ENCODE measurements around the gene SMARCA4.
"Not testable (repeated sequence)": the region's sequence is repeated elsewhere in the genome, so short reads cannot be mapped to it uniquely, and the experiment has no call there.

The SMARCA4 gene

GRCh38 chr19:10988921-10989320 lies 28.1 kb downstream of the SMARCA4 start:
- Histone ChIP-seq H3K36me3 (ENCODE audit: control insufficient read depth, insufficient read depth, low read length) (peaks cover 19% of the 10 kb centered on the region), H4K8ac (ENCODE audit: low read depth, low read length) (no peak overlapping the region), H3K9ac (ENCODE audit: low read length) (no peak overlapping the region), H3K79me2 (ENCODE audit: control insufficient read depth, insufficient read depth, low read length) (peaks cover 13% of the 10 kb centered on the region), H2BK120ac (ENCODE audit: low read depth, low read length) (no peak overlapping the region), H3K4me2 (ENCODE audit: low read length) (no peak overlapping the region), H3K79me1 (ENCODE audit: low read length) (peaks cover 15% of the 10 kb centered on the region), H3K23ac (ENCODE audit: low read length) (no peak overlapping the region), H3K18ac (ENCODE audit: low read length) (no peak overlapping the region), H3K27me3 (ENCODE audit: insufficient read depth, low read length, poor library complexity) (no peaks in the 10 kb centered on the region), H4K5ac (ENCODE audit: low read length) (no peak overlapping the region), H3K4me1 (ENCODE audit: control insufficient read depth, low read depth, low read length) (no peaks in the 10 kb centered on the region), H2BK15ac (replicated peaks; ENCODE audit: low read depth) (no peak overlapping the region), H2BK5ac (ENCODE audit: low read length) (no peak overlapping the region), H3K27ac (ENCODE audit: low read depth, low read length) (no peak overlapping the region), H3K4me3 (ENCODE audit: low read length) (no peak overlapping the region), H3K4ac (ENCODE audit: low read depth, low read length) (no peak overlapping the region), H3K56ac (ENCODE audit: low read length) (no peak overlapping the region), H2AK5ac (ENCODE audit: low read length) (no peak overlapping the region)
- WGBS (ENCODE audit: extremely low coverage, insufficient coverage, low lambda C conversion rate), result no CpG with 5 or more reads among the region's 12 CpGs
- no peak for DNase-seq

- no peak overlapping the region for H3K9ac ChIP-seq (ENCODE audit: low read length)
- H3K27me3 ChIP-seq (ENCODE audit: insufficient read depth, low read length, poor library complexity), result no peaks in the 10 kb centered on the region
- H4K5ac ChIP-seq (ENCODE audit: low read length), result no peak overlapping the region
- H3K4me3 ChIP-seq (ENCODE audit: low read length), result no peak overlapping the region
- H2BK5ac ChIP-seq (ENCODE audit: low read length), result no peak overlapping the region
- peaks cover 23% of the 10 kb centered on the region for H3K36me3 ChIP-seq (ENCODE audit: control insufficient read depth, insufficient read depth, low read length)
- no peak overlapping the region for H3K56ac ChIP-seq (ENCODE audit: low read length)
- no peak for DNase-seq
- no peak overlapping the region for H3K18ac ChIP-seq (ENCODE audit: low read length)
- H3K27ac ChIP-seq (ENCODE audit: low read depth, low read length), result no peak overlapping the region
- H3K79me1 ChIP-seq (ENCODE audit: low read length), result peaks cover 5% of the 10 kb centered on the region
- no peaks in the 10 kb centered on the region for H3K79me2 ChIP-seq (ENCODE audit: control insufficient read depth, insufficient read depth, low read length)
- no peak overlapping the region for H3K4ac ChIP-seq (ENCODE audit: low read depth, low read length)
- no peak overlapping the region for H2BK120ac ChIP-seq (ENCODE audit: low read depth, low read length)
- H2AK5ac ChIP-seq (ENCODE audit: low read length), result no peak overlapping the region
- no peak overlapping the region for H2BK15ac ChIP-seq (replicated peaks; ENCODE audit: low read depth)
- H3K4me1 ChIP-seq (ENCODE audit: control insufficient read depth, low read depth, low read length), result no peaks in the 10 kb centered on the region
- no peak overlapping the region for H3K4me2 ChIP-seq (ENCODE audit: low read length)
- no peak overlapping the region for H4K8ac ChIP-seq (ENCODE audit: low read depth, low read length)
- no CpG with 5 or more reads among the region's 20 CpGs for WGBS (ENCODE audit: extremely low coverage, insufficient coverage, low lambda C conversion rate)
- no peak overlapping the region for H3K23ac ChIP-seq (ENCODE audit: low read length)
Measured at GRCh38 chr19:10991076-10991475, 30.2 kb downstream of the SMARCA4 start.

GRCh38 chr19:10991521-10992081 lies 30.8 kb downstream of the SMARCA4 start:
- Histone ChIP-seq H3K27me3 (ENCODE audit: insufficient read depth, low read length, poor library complexity) (no peaks in the 10 kb centered on the region), H3K23ac (ENCODE audit: low read length) (no peak overlapping the region), H2BK120ac (ENCODE audit: low read depth, low read length) (no peak overlapping the region), H3K4me1 (ENCODE audit: control insufficient read depth, low read depth, low read length) (no peaks in the 10 kb centered on the region), H3K4me3 (ENCODE audit: low read length) (no peak overlapping the region), H2BK15ac (replicated peaks; ENCODE audit: low read depth) (no peak overlapping the region), H3K79me2 (ENCODE audit: control insufficient read depth, insufficient read depth, low read length) (no peaks in the 10 kb centered on the region), H3K27ac (ENCODE audit: low read depth, low read length) (no peak overlapping the region), H3K79me1 (ENCODE audit: low read length) (peaks cover 5% of the 10 kb centered on the region), H3K9ac (ENCODE audit: low read length) (no peak overlapping the region), H4K5ac (ENCODE audit: low read length) (no peak overlapping the region), H3K18ac (ENCODE audit: low read length) (no peak overlapping the region), H4K8ac (ENCODE audit: low read depth, low read length) (no peak overlapping the region), H3K4ac (ENCODE audit: low read depth, low read length) (no peak overlapping the region), H2AK5ac (ENCODE audit: low read length) (no peak overlapping the region), H3K56ac (ENCODE audit: low read length) (no peak overlapping the region), H2BK5ac (ENCODE audit: low read length) (no peak overlapping the region), H3K36me3 (ENCODE audit: control insufficient read depth, insufficient read depth, low read length) (peaks cover 26% of the 10 kb centered on the region), H3K4me2 (ENCODE audit: low read length) (no peak overlapping the region)
- no CpG with 5 or more reads among the region's 9 CpGs for WGBS (ENCODE audit: extremely low coverage, insufficient coverage, low lambda C conversion rate)
- no peak for DNase-seq

GRCh38 chr19:10992174-10992573 lies 31.3 kb downstream of the SMARCA4 start:
- H3K23ac ChIP-seq (ENCODE audit: low read length); H2BK15ac ChIP-seq (replicated peaks; ENCODE audit: low read depth); H3K27ac ChIP-seq (ENCODE audit: low read depth, low read length); H3K27me3 ChIP-seq (ENCODE audit: insufficient read depth, low read length, poor library complexity); H2BK5ac ChIP-seq (ENCODE audit: low read length); H4K5ac ChIP-seq (ENCODE audit: low read length); H3K9ac ChIP-seq (ENCODE audit: low read length); H3K4me2 ChIP-seq (ENCODE audit: low read length); H3K4me1 ChIP-seq (ENCODE audit: control insufficient read depth, low read depth, low read length); H3K79me2 ChIP-seq (ENCODE audit: control insufficient read depth, insufficient read depth, low read length); H4K8ac ChIP-seq (ENCODE audit: low read depth, low read length); H2AK5ac ChIP-seq (ENCODE audit: low read length); H3K4ac ChIP-seq (ENCODE audit: low read depth, low read length); H3K18ac ChIP-seq (ENCODE audit: low read length); DNase-seq; H3K56ac ChIP-seq (ENCODE audit: low read length); H2BK120ac ChIP-seq (ENCODE audit: low read depth, low read length); H3K79me1 ChIP-seq (ENCODE audit: low read length); H3K4me3 ChIP-seq (ENCODE audit: low read length): not testable (repeated sequence)
- peaks cover 25% of the 10 kb centered on the region for H3K36me3 ChIP-seq (ENCODE audit: control insufficient read depth, insufficient read depth, low read length)
- WGBS (ENCODE audit: extremely low coverage, insufficient coverage, low lambda C conversion rate), result no CpG with 5 or more reads among the region's 6 CpGs

- no CpG with 5 or more reads among the region's 29 CpGs for WGBS (ENCODE audit: extremely low coverage, insufficient coverage, low lambda C conversion rate)
- Histone ChIP-seq H3K27me3 (ENCODE audit: insufficient read depth, low read length, poor library complexity) (no peaks in the 10 kb centered on the region), H3K4me3 (ENCODE audit: low read length) (no peak overlapping the region), H2BK120ac (ENCODE audit: low read depth, low read length) (no peak overlapping the region), H3K4me2 (ENCODE audit: low read length) (no peak overlapping the region), H3K79me2 (ENCODE audit: control insufficient read depth, insufficient read depth, low read length) (no peaks in the 10 kb centered on the region), H2BK15ac (replicated peaks; ENCODE audit: low read depth) (no peak overlapping the region), H4K5ac (ENCODE audit: low read length) (no peak overlapping the region), H2AK5ac (ENCODE audit: low read length) (no peak overlapping the region), H3K4me1 (ENCODE audit: control insufficient read depth, low read depth, low read length) (no peaks in the 10 kb centered on the region), H3K18ac (ENCODE audit: low read length) (no peak overlapping the region), H3K27ac (ENCODE audit: low read depth, low read length) (no peak overlapping the region), H3K9ac (ENCODE audit: low read length) (no peak overlapping the region), H3K56ac (ENCODE audit: low read length) (no peak overlapping the region), H4K8ac (ENCODE audit: low read depth, low read length) (no peak overlapping the region), H3K23ac (ENCODE audit: low read length) (no peak overlapping the region), H2BK5ac (ENCODE audit: low read length) (no peak overlapping the region), H3K79me1 (ENCODE audit: low read length) (no peaks in the 10 kb centered on the region), H3K36me3 (ENCODE audit: control insufficient read depth, insufficient read depth, low read length) (peaks cover 13% of the 10 kb centered on the region), H3K4ac (ENCODE audit: low read depth, low read length) (no peak overlapping the region)
- DNase-seq, result no peak
Measured at GRCh38 chr19:10995926-10996600, 35.2 kb downstream of the SMARCA4 start.
